Measurements from ENCODE around the gene XKR7.

- TF ChIP-seq POLR2AphosphoS5 (IDR thresholded peaks at IDR 0.05) (no peak), CTCF (IDR thresholded peaks at IDR 0.05) (no peak)
Measured at GRCh38 chr20:31945785-31946184, 22.2 kb upstream of the XKR7 start.

Measured in transverse colon (tissue), 4 donors.